Measurements from ENCODE around the gene DOK6. TPM values are rescaled to one million over a fixed set of nuclear protein-coding genes. Genes with fewer than 3 reads are reported as not detected.
A peak's percentile ranks its signal among the peaks of the same experiment; 100 is the strongest.

DOK6 gene
- total RNA-seq, 1 donor from 2014 or later: 7.0 TPM

GRCh38 chr18:69636529-69637301 lies 236.0 kb downstream of the DOK6 start:
- no peaks in the 10 kb centered on the region for H3K4me1 Mint-ChIP-seq (ENCODE audit: low read depth)
- no peak overlapping the region for H3K27ac Mint-ChIP-seq
- no peak for DNase-seq (ENCODE audit: low spot score, unreplicated experiment)
- TF ChIP-seq, protein P1, sequence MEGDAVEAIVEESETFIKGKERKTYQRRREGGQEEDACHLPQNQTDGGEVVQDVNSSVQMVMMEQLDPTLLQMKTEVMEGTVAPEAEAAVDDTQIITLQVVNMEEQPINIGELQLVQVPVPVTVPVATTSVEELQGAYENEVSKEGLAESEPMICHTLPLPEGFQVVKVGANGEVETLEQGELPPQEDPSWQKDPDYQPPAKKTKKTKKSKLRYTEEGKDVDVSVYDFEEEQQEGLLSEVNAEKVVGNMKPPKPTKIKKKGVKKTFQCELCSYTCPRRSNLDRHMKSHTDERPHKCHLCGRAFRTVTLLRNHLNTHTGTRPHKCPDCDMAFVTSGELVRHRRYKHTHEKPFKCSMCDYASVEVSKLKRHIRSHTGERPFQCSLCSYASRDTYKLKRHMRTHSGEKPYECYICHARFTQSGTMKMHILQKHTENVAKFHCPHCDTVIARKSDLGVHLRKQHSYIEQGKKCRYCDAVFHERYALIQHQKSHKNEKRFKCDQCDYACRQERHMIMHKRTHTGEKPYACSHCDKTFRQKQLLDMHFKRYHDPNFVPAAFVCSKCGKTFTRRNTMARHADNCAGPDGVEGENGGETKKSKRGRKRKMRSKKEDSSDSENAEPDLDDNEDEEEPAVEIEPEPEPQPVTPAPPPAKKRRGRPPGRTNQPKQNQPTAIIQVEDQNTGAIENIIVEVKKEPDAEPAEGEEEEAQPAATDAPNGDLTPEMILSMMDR (IDR thresholded peaks at IDR 0.05; ENCODE audit: unreplicated experiment): peak; percentile 28
- H3K27me3 Mint-ChIP-seq: no peaks in the 10 kb centered on the region
- no peaks in the 10 kb centered on the region for H3K36me3 Mint-ChIP-seq (ENCODE audit: insufficient read depth)
- no peak overlapping the region for H3K4me3 Mint-ChIP-seq (ENCODE audit: low read depth)
- no peaks in the 10 kb centered on the region for H3K9me3 Mint-ChIP-seq (ENCODE audit: low read depth)

DNA sequence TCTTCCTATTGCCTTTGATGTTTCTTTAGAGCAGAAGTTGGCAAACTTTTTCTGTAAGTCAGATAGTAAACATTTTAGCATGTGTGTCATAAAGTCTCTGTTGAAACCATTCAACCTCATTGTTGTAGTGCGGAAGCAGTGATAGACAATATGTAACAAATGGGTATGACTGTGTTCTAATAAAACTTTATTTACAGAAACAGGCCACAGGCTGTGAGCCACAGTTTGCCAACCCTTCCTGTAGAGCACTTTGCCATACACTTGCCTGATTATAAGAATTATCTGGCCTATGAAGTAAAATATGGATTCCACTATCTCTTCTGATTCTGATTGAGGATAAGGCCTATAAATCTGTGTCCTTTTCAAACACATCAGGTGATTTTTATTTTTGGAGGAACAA lies 237.4 kb downstream of the DOK6 start:
- no peaks in the 10 kb centered on the region for H3K4me1 Mint-ChIP-seq (ENCODE audit: low read depth)
- H3K27me3 Mint-ChIP-seq: no peaks in the 10 kb centered on the region
- no peaks in the 10 kb centered on the region for H3K9me3 Mint-ChIP-seq (ENCODE audit: low read depth)
- TF ChIP-seq, protein P1 (IDR thresholded peaks at IDR 0.05; ENCODE audit: unreplicated experiment): no peak
- DNase-seq (ENCODE audit: low spot score, unreplicated experiment): no peak
- no peak overlapping the region for H3K27ac Mint-ChIP-seq
- no peaks in the 10 kb centered on the region for H3K36me3 Mint-ChIP-seq (ENCODE audit: insufficient read depth)
- no peak overlapping the region for H3K4me3 Mint-ChIP-seq (ENCODE audit: low read depth)

GRCh38 chr18:69647702-69648101 lies 247.0 kb downstream of the DOK6 start:
- no peaks in the 10 kb centered on the region for H3K9me3 Mint-ChIP-seq (ENCODE audit: low read depth)
- no peaks in the 10 kb centered on the region for H3K27me3 Mint-ChIP-seq
- no peaks in the 10 kb centered on the region for H3K36me3 Mint-ChIP-seq (ENCODE audit: insufficient read depth)
- no peak for DNase-seq (ENCODE audit: low spot score, unreplicated experiment)
- no peak overlapping the region for H3K4me3 Mint-ChIP-seq (ENCODE audit: low read depth)
- H3K4me1 Mint-ChIP-seq (ENCODE audit: low read depth): no peaks in the 10 kb centered on the region
- TF ChIP-seq, protein P1 (IDR thresholded peaks at IDR 0.05; ENCODE audit: unreplicated experiment): no peak
- H3K27ac Mint-ChIP-seq: no peak overlapping the region

- no peaks in the 10 kb centered on the region for H3K27me3 Mint-ChIP-seq
- no peaks in the 10 kb centered on the region for H3K9me3 Mint-ChIP-seq (ENCODE audit: low read depth)
- H3K4me1 Mint-ChIP-seq (ENCODE audit: low read depth): no peaks in the 10 kb centered on the region
- no peaks in the 10 kb centered on the region for H3K36me3 Mint-ChIP-seq (ENCODE audit: insufficient read depth)
- H3K27ac Mint-ChIP-seq: no peak overlapping the region
- TF ChIP-seq, protein P1 (IDR thresholded peaks at IDR 0.05; ENCODE audit: unreplicated experiment): no peak
- DNase-seq (ENCODE audit: low spot score, unreplicated experiment): no peak
- H3K4me3 Mint-ChIP-seq (ENCODE audit: low read depth): no peak overlapping the region
Observed at GRCh38 chr18:69648486-69648885, 247.8 kb downstream of the DOK6 start.

DNA sequence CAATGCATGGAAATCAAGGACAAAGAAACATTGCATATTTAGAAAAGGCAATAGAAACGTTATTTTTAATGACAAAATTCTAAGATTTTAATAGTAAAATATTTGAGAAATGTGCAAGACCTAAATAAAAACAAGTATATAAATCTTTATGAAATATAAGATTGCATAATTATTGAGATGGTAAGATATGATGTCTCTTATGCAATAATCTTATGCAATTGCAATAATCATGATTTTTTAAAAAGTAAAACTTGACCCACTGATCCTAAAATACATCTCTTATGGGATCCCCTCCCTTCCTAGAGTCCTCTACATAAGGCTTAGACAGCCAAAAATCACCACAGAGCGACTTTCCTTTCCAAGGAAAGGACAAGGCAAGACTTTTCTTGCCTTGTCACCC lies 249.0 kb downstream of the DOK6 start:
- Mint-ChIP-seq H3K4me3 (ENCODE audit: low read depth) (no peak overlapping the region), H3K9me3 (ENCODE audit: low read depth) (no peaks in the 10 kb centered on the region), H3K4me1 (ENCODE audit: low read depth) (no peaks in the 10 kb centered on the region), H3K27ac (no peak overlapping the region), H3K27me3 (no peaks in the 10 kb centered on the region), H3K36me3 (ENCODE audit: insufficient read depth) (no peaks in the 10 kb centered on the region)
- TF ChIP-seq, protein P1 (IDR thresholded peaks at IDR 0.05; ENCODE audit: unreplicated experiment): no peak
- no peak for DNase-seq (ENCODE audit: low spot score, unreplicated experiment)

Data from progenitor cell of endocrine pancreas (in vitro differentiated cells).